Skeletal muscle satellite cell (primary cell): ENCODE data around the gene BGLAP. TPM values are rescaled to one million over a fixed set of nuclear protein-coding genes. Genes with fewer than 3 reads are reported as not detected.

ENCODE experiments used
- H3K27me3 ChIP-seq: 2 replicates; pipeline ENCODE4 v1.7.0; 2013; ENCODE audit warnings: low read length; ENCODE audit not compliant: control insufficient read depth, insufficient read depth
- H3K36me3 ChIP-seq: 2 replicates; pipeline ENCODE4 v1.7.0; 2013; ENCODE audit warnings: mild to moderate bottlenecking, control low read depth, low read length; ENCODE audit not compliant: insufficient read depth
- H3K4me1 ChIP-seq: 2 replicates; pipeline ENCODE4 v1.7.0; 2013; ENCODE audit warnings: low read length; ENCODE audit not compliant: control insufficient read depth, insufficient read depth
- H3K4me2 ChIP-seq: 2 replicates; pipeline ENCODE4 v1.7.0; 2013; ENCODE audit warnings: mild to moderate bottlenecking, low read length
- H3K4me3 ChIP-seq: 2 replicates; pipeline ENCODE4 v1.7.0; 2013; ENCODE audit warnings: low read length
- H3K9ac ChIP-seq: 2 replicates; pipeline ENCODE4 v1.7.0; 2013; ENCODE audit warnings: mild to moderate bottlenecking, low read depth, low read length, moderate library complexity
- H3K9me3 ChIP-seq: replicated peaks from 2 replicates; pipeline ENCODE4 v1.7.0; 2013; ENCODE audit warnings: mild to moderate bottlenecking, control low read depth, low read length
- small RNA-seq: library from RNA; depleted of rRNA; stranded (forward); fragments of <200 nt; gene quantifications from one replicate; pipeline ENCODE3, GENCODE V24; 2012

BGLAP gene

GRCh38 chr1:156283521-156283920 lies 41.5 kb downstream of the BGLAP start:
- H3K4me1 ChIP-seq: peaks cover 34% of the 10 kb centered on the region
- peak overlapping the region; percentile 97 for H3K4me3 ChIP-seq
- H3K36me3 ChIP-seq: peaks cover 8% of the 10 kb centered on the region
- H3K9ac ChIP-seq: peak overlapping the region; percentile 96
- H3K4me2 ChIP-seq: peak overlapping the region; percentile 94
- H3K9me3 ChIP-seq: no peaks in the 10 kb centered on the region
- H3K27me3 ChIP-seq: no peaks in the 10 kb centered on the region

GRCh38 chr1:156284112-156284511 lies 42.1 kb downstream of the BGLAP start, which contains the start of gene TMEM79:
Gene TMEM79 (plus strand): TSS chr1:156284325. CDS start chr1:156285227, 902 bp downstream.
- Histone ChIP-seq H3K4me2 (peak within 1 kb of the TSS; percentile 94), H3K4me3 (peak within 1 kb of the TSS; percentile 97), H3K9ac (peak within 1 kb of the TSS; percentile 96), H3K36me3 (peaks cover 2% of the 10 kb centered on the region), H3K9me3 (no peaks in the 10 kb centered on the region), H3K27me3 (no peaks in the 10 kb centered on the region), H3K4me1 (peaks cover 34% of the 10 kb centered on the region)

GRCh38 chr1:156284757-156285156 lies 42.8 kb downstream of the BGLAP start:
- H3K9ac ChIP-seq: no peak overlapping the region
- H3K36me3 ChIP-seq: no peaks in the 10 kb centered on the region
- no peaks in the 10 kb centered on the region for H3K27me3 ChIP-seq
- peaks cover 34% of the 10 kb centered on the region for H3K4me1 ChIP-seq
- H3K9me3 ChIP-seq: no peaks in the 10 kb centered on the region
- no peak overlapping the region for H3K4me3 ChIP-seq
- H3K4me2 ChIP-seq: no peak overlapping the region

- Histone ChIP-seq H3K36me3 (no peaks in the 10 kb centered on the region), H3K27me3 (no peaks in the 10 kb centered on the region), H3K4me3 (no peak overlapping the region), H3K9ac (no peak overlapping the region), H3K4me1 (peaks cover 34% of the 10 kb centered on the region), H3K4me2 (no peak overlapping the region), H3K9me3 (no peaks in the 10 kb centered on the region)
Measured at GRCh38 chr1:156285437-156285836, 43.5 kb downstream of the BGLAP start.

GRCh38 chr1:156286061-156286460 lies 44.1 kb downstream of the BGLAP start:
- Histone ChIP-seq H3K4me3 (no peak overlapping the region), H3K9ac (no peak overlapping the region), H3K36me3 (no peaks in the 10 kb centered on the region), H3K4me2 (no peak overlapping the region), H3K4me1 (peaks cover 31% of the 10 kb centered on the region), H3K9me3 (no peaks in the 10 kb centered on the region), H3K27me3 (no peaks in the 10 kb centered on the region)

GRCh38 chr1:156289857-156290256 lies 47.9 kb downstream of the BGLAP start:
- Histone ChIP-seq H3K36me3 (peaks cover 5% of the 10 kb centered on the region), H3K4me3 (no peak overlapping the region), H3K9me3 (no peaks in the 10 kb centered on the region), H3K4me2 (no peak overlapping the region), H3K27me3 (no peaks in the 10 kb centered on the region), H3K9ac (no peak overlapping the region), H3K4me1 (peaks cover 21% of the 10 kb centered on the region)

- Histone ChIP-seq H3K4me2 (peak overlapping the region; percentile 89), H3K9me3 (no peaks in the 10 kb centered on the region), H3K4me3 (peak overlapping the region; percentile 80), H3K4me1 (peaks cover 21% of the 10 kb centered on the region), H3K36me3 (peaks cover 5% of the 10 kb centered on the region), H3K27me3 (no peaks in the 10 kb centered on the region), H3K9ac (peak overlapping the region; percentile 76)
Measured at GRCh38 chr1:156291226-156292061, 49.5 kb downstream of the BGLAP start.

Small RNA genes within 50 kb of the gene (small RNA-seq; reads per million reads assigned to genes)
- gene RF00568: not detected
